HuH-7 (cell line): ENCODE data around the gene ANKRD34A.

Experiments used
- DNase-seq: peaks from one replicate; pipeline ENCODE4 v3.0.0; 2011; ENCODE audit warnings: low spot score

Gene ANKRD34A

DNA sequence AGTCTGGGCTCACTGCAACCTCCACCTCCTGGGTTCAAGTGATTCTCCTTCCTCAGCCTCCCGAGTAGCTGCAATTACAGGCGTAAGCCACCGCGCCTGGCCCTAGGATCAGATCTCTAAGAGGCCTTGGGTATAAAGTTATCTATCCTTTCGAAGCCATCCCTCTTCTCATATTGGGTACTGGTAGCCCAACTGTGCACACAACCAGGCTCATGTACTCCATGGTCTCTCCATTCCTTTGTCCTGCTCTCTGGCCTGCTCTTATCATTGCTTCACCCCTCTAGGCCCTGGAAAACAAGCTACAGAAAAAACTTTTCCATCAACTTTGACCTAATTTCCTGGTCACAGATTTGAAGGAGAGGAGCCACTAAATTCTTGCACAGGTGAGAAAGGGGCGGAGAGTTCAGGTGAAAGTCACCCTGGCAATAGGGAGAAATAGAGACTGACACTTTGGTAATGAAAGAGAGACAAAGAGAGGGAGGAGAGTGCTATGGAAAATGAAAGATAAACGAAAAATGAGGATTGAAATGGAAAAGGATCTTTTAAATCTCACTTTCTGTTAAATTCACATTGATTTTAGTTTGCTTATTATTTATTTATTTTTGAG is 26.0 kb upstream of the ANKRD34A start:
- DNase-seq = no peak

DNA sequence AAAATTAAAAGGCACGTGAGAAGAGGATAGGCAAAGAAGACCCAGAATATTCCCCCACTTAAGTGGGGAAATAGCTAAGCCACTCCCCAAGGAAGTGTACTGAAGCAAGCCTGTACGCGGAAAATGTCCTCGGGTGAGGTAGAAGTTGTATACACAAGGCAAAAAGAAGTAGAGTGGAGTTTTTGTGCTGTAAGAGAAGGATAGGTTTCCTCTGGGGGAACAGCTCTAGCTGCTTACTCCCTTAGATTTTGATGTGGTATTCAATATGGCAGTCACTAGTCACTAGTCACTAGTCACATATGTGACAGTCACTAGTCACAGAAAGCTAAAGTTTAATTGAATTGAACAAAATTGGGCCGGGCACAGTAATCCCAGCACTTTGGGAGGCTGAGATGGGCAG is 24.4 kb upstream of the ANKRD34A start:
- DNase-seq = no peak

DNA sequence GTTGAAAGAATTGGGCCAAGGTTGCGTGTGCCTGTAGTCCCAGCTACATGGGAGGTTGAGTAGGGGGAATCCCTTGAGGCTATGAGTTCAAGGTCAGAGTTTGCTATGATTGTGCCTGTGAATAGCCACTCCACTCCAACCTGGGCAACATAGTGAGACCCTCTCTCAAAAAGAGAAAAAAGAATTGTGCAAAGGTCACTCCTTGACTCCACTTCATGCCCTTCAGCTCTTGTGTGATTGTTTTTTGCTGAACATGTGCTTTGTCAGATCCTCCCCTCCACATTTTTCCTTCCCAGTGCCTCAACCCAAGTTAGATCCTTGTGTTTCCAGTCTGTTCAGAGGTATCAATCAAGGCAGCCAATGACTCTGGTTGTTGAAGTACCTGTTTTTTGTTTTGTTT is 23.6 kb upstream of the ANKRD34A start:
- DNase-seq = no peak

DNA sequence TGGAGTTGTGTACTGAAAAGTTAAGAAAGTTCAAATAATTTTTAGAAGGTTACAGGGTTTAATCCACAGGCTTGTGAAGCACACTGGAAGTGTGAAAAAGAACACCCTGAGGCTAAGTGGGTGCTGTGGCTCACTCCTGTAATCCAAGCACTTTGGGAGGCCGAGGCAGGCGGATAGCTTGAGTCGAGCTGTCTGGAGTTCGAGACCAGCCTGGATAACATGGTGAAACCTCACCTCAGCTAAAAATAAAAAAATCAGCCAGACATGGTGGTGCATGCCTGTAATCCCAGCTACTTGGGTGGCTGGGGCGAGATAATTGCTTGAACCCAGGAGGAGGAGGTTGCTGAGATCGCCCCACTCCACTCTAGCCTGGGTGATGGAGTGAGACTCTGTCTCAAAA is 22.2 kb upstream of the ANKRD34A start:
- no peak for DNase-seq

DNA sequence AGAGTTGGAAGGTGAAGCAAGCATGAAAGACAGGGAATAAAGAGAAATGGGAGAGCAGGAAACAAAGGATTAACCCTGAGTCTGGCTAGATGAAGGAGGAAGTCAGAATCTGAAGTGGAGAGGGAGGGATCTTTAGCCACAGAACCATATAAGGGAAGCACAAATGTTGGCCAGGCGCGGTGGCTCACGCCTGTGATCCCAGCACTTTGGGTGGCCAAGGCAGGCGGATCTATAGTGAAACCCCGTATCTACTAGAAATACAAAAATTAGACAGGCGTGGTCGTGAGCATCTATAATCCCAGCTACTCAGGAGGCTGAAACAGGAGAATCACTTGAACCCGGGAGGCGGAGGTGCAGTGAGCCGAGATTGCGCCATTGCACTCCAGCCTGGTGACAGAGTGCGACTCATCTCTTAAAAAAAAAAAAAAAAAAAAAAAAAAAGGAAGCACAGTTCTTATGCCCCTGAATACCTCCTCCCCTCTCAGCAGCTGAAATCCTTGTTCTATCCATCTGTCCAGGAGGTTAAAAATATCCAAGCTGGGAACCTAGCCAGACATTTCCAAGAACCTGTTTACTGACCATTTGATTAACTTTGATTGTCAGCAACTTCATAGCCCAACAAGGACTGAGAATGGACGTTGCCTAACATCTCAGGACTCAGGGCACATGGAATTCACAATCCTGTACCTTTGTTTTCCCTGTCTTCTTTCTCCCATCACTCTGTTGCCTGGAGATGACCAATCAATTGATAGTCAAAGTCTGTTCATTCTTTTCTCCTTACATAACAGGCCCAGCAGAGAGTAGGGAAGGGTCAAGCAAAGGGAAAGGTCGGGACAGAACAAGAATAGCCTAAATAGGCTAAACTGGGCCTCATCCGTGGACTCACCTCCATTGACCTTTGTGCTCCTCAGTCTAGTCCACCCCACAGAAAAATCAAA is 21.4 kb upstream of the ANKRD34A start:
- DNase-seq = no peak

DNA sequence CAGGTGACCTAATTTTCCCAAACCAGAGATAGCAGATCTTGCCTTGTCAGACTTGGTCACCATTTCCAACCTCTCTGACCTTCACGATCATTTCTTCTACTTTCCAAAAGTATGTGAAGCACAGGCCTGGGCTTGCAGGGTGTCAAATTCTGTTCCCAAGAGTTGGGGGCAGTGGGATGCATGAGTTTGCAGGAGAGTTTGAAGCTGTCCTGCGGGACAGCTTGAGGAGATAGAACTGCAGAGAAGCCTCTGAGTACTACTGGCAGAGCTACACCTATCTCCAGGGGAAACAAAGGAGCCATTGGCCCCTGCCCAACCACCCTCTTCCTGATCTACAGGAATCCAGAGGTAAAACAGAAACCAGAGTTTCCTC is 20.7 kb upstream of the ANKRD34A start:
- DNase-seq = no peak

DNA sequence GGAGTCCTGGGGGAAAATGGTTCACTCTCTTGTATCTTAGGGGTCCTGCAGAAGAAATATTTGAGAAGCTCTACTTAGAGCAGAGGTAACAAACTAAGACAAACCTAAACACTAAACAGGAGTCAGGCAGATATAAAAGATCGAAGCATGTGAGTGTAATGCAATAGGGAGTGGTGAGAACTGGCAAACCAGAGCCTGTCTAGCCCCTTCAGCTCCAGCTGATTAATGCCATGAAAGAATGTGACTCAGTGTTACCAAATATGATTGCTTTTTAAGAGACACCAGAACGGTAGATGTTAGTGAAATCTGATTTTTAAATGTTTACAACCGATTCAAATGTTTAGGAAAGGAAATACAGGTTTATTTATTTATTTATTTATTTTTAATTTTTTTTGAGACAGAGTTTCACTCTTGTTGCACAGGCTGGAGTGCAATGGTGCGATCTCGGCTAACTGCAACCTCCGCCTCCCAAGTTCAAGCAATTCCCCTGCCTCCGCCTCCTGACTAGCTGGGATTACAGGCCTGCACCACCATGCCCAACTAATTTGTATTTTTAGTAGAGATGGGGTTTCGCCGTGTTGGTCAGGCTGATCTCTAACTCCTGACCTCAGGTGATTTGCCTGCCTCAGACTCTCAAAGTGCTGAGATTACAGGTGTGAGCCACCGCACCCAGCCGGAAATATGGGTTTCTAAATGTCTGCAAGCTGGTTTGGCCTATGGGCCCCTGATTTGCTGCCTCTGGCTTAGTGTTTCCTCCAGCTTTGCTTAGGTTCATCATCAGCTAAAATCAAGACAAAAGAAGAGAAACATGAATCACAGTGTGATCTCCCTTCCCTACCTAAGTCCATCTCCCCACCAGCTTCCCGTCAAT is 19.8 kb upstream of the ANKRD34A start:
- no peak for DNase-seq

DNA sequence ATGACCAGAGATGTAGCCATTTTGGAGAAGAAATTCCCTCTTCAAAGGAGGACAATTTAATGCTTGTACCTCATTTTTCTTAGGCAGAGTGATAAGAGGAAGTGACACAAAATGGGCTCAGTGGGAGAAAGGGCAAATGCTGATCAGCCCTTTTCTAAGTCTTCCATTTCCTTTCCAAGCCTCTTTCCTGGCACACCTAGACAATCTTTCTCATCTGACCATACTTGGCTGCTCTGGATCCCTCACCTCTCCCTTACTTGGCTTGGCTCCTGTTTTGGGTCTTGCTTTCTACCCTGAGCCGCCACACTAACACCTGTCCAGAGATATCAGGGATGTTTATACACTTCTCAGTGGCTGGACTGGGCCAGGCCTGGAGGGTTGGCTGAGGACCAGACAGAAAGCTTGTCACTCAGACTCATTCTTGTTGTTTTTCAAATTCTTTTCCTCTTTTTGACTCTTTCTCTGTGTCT is 18.9 kb upstream of the ANKRD34A start:
- DNase-seq = no peak

DNA sequence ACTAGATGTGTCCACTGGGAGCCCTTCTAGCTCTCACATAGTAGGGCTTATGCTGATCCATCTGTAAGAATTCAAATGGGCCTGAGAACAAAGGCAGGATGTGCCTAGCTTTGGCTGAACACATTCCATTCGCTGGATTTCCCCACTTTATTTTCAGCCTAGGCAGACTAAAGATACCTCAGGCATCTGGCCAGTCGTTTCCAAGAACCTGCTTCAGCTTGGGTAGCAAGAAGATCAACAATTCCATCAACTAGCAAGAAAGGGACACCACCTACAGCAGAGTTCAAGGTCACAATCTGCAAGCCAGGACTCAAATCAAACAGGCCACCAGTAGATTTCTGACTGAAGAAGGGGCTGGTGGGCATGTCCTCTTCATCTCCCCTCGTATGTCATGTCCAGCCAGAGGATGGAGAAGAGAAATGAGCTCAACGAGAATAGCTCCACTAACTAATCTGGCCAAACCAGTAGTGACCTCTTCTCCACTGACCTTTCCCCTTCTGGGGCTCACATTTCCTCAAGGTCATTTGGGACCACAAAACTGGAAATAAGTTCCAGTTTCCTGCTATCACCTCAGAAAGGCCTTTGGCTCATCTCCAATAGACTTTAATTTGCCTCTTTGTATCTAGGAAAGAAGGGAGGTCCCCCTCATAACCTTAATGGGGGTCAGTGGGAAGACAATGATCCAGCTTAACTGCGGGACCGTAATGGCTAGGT is 17.8 kb upstream of the ANKRD34A start:
- no peak for DNase-seq

DNA sequence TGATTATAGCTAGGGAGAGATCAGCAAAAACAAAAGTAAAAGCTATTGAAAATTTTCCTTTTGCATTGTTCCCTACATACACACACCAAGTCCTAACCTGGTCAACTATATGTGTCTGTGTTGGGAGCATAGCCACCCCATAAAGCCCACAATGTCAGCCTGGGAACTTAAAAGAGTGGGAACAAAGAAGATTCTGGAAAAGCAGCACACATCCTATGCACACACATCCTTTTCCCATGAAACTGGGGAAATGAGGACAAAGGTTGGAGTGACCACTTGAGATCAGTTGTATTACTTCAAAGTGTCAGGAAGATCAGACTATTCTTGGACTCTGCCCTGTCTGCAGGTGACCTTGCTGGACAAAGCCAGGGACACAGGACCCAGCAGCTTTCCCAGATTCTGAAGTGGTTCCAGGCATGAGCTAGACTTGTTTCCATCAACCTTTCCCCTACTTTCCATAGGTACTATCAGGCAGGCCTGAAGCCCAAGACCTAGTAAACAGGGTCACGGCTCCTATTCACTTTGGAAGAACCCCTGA is 16.2 kb upstream of the ANKRD34A start:
- no peak for DNase-seq

DNA sequence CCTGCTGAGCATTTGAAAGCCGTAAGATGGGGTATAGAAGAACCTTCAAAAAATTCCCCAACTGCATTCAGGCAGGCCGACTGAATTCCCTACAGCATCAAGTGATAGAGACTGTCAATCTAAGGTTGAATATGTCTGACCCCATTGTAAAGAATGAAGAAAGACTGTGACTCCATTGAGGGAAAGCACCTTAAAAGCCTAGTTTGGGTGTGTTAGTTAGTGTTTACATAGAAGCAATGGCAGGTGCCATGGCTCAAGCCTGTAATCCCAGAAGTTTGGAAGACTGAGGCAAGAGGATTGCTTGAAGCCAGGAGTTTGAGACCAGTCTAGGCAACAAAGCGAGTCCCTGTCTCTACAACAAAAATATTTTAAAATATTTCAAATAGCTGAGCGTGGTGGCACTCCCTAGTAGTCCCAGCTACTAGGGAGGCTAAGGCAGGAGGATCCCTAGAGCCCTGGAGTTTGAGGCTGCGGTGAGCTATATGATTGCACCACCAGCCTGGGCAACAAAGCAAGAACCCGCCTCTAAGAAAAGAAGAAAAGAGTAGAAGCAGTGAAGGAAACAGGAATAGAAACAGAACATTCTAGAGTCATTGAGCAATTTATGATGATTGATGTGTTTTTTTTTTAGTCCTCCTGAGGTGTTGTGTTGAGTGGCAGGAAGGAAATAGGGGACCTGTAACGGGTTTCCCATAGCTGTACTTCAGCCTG is 15.5 kb upstream of the ANKRD34A start:
- no peak for DNase-seq

DNA sequence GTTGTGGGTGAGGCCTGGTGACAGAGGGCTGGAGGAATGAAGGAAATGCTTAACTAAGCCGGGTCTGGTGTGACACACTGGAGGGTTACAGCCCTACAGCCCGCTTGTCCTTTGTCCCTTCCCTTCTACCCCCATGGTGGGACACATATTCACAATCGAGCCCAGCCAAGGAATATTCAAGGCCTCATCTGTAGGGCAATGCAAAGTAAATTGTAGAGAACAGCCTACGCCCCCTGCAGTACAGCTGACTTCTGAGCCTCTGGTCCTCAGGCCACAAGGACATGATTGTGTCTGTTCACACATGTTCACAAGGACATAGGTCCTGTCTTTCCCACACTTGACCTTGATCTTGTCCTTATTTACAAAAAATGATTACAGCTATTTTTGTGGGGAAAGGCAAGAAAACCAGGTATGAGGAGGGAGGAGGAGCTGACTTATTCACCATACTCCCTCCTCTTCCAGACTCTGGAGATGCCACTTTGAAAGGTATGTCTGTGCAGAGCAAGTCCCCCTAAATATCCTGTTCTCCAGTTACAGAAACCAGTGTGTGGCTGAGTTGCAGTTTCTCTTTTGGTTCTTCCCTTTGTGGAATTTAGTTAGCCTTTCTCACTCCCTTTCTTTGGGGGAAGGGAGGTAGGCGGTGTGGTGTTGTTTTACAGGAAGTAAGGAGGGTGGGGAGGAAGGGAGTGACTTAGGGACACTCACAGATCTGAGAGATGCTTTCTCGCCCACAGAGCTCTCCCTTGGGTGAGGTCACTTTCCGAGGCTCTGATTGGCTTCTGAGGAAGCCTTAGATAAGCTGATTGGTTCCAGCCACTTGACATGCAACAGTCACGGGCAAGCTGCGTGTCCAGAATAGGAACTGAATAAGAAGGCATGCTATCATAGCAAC is 14.7 kb upstream of the ANKRD34A start:
- DNase-seq = no peak

DNA sequence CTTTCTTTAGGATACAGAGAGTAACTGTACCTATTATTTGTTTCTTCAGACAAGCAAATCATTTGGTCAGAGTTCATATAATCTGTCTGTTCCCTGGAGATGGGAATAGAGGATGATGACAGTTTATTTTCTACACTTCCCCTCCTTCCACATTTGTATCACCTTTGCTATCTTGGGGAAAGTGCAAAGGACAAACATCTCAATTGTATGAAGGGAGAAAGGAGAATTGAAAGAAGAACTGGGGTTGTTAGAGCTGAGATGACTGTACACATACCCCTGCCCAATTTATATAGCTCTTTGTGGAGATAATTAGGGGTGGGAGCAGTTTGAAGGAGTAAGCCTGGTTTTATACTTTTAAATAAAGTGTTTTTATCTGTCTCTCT is 14.1 kb upstream of the ANKRD34A start:
- no peak for DNase-seq

DNA sequence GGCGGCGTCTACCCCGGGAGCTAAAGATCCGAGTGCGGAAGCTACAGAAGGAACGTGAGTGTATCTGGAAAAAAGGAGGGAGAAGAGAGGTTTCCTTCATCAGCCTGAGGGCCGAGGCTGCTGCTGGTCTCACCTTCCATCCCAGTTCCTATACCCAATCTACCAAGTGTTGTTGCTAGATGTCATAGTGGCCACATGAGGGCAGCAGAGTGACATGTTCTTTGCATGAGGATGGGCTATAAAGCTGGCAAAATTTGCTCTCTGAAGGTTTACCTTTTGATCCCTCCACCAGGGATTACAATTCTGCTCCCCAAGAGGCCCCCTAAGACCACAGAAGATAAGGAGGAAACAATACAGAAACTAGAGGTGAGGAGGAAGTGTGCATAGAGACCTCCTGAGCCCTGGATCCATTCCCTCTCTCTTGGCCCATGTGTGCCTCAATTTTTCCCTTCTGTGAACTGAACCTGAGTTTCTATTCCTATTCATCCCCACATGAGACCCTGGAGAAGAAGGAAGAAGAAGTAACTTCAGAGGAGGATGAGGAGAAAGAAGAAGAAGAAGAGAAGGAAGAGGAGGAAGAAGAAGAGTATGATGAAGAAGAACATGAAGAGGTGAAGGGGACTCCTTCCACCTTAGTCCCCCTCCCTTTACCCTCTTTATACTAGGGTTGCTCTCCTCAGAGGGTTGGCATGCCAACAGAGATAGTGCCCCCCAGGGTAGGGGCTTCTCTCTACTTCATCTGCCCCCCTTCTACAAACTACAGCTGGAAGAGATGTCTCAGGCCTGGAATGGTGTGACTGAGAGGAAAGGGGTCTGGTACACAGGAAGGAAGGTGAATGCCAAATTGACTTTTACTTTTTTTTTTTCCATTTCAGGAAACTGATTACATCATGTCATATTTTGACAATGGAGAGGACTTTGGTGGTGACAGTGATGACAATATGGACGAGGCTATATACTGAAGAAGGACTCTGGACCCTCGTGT is 13.4 kb upstream of the ANKRD34A start:
- peak; percentile 80 for DNase-seq

DNA sequence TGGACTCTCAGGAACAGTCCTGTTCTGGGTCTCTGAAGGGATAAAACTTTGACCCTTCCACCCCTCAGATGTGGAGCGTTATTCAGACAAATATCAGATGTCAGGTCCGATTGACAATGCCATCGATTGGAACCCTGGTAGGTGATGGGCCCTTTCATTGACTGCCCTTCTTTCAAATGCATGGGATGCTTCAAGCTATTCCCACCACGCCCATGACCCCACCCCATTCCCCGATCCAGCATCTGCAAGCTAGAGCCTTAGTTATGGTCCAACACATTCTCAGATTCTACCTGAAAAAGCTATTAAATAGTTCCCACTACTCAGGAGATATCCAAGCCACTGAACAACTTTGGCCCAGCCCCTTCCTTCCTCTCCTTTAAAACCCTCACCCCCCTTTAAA is 12.6 kb upstream of the ANKRD34A start:
- DNase-seq = no peak

DNA sequence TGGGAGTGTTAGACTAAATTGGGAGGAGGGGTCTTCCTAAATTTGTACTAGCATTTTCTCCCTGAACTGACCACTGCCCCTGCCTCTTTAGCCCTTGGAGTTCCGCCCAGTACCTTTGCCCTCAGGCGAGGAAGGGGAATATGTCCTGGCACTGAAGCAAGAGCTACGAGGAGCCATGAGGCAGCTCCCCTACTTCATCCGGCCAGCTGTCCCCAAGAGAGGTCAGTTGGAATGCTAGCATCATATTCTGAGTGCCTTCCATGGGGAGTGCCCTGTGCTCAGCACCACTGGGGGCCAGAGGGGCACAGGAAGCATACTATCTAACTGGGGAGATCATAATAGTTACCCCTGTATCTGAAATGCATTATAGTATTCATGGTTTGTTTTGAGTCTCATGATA is 10.8 kb upstream of the ANKRD34A start:
- DNase-seq = no peak

DNA sequence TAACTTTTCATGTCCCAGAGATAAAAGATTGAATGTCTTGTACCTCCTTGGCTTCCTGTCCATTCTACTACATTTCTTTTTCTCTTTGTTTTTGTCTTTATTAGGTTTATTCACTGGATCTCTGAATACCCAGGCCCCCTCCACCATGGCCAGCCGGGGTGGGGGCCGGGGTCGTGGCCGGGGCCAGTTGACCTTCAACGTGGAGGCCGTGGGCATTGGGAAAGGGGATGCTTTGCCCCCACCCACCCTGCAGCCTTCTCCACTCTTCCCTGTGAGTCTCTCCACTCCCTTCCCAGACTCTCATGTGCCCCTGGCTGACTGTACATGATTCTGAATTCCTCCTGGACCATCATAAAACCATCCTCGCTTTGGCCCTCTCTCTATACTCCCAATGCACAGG is 10.3 kb upstream of the ANKRD34A start:
- DNase-seq = no peak

DNA sequence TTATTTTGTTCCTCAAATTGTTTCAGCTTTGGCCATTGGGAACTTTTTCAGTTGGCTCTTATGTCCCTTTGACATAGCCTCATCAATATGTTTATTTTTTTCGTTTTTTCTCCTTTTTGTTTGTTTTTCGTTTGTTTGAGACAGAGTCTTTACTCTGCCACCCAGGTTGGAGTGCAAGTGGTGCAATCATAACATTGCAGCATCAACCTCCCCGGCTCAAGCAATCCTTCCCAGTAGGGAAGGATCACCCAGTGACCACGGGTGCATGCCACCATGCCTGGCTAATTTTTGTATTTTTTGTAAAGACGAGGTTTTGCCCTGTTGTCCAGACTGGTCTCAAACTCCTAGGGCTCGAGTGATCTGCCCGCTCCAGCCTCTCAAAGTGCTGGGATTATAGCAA is 8.2 kb upstream of the ANKRD34A start:
- no peak for DNase-seq

DNA sequence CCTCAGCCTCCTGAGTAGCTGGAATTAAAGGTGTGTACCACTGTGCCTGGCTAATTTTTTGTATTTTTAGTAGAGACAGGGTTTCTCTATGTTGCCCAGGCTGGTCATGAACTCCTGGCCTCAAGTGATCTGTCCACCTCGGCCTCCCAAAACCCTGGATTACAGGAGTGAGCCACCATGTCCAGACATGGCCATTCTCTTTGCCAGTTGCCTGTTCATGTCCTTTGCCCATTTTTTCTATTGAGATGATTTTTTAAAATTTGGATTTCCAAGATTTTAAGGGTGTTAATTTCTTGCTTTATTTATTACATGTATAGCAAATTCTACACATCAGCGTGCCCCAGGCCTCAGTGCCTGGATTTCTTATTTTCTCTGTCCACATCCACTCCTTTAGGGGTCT is 2.9 kb upstream of the ANKRD34A start:
- DNase-seq = no peak
